Lower lobe of right lung (tissue), 2 donors: ENCODE results near the gene GMEB2. TPM values are rescaled to one million over a fixed set of nuclear protein-coding genes. Genes with fewer than 3 reads are reported as not detected.
"Not testable (repeated sequence)": the region's sequence is repeated elsewhere in the genome, so short reads cannot be mapped to it uniquely, and the experiment has no call there.

Experiments used
- ATAC-seq, 2 donors: fragments of 200-7000 bp; cut with Tn5 transposase; one replicate each; pipeline ENCODE4 v1.9.1; 2020 to 2022; ENCODE audit warnings: mild to moderate bottlenecking in 2 of 2, moderate library complexity in 2 of 2
- DNase-seq: peaks from one replicate; pipeline ENCODE4 v3.0.0-alpha.2; 2020
- H3K27ac ChIP-seq: fragments of 200-600 bp; one replicate; pipeline ENCODE4 v1.8.0; 2022
- H3K27me3 ChIP-seq: fragments of 200-600 bp; one replicate; pipeline ENCODE4 v1.8.0; 2022; ENCODE audit warnings: low read depth
- H3K36me3 ChIP-seq: fragments of 200-600 bp; one replicate; pipeline ENCODE4 v1.8.0; 2022; ENCODE audit warnings: mild to moderate bottlenecking
- H3K4me1 ChIP-seq: fragments of 200-600 bp; one replicate; pipeline ENCODE4 v1.8.0; 2022
- H3K4me3 ChIP-seq: fragments of 200-600 bp; one replicate; pipeline ENCODE4 v1.8.0; 2022; ENCODE audit warnings: mild to moderate bottlenecking
- H3K9me3 ChIP-seq: fragments of 200-600 bp; one replicate; pipeline ENCODE4 v1.8.0; 2022
- CTCF ChIP-seq: fragments of 200-600 bp; IDR thresholded peaks from one replicate; pipeline ENCODE4 v1.8.0; 2022; ENCODE audit warnings: antibody characterized with exemption, mild to moderate bottlenecking
- intact Hi-C: fragments of 100-400 bp; cut with DNase I; formaldehyde crosslinking; loops from one replicate; pipeline ENCODE4 v1.11.0; 2022
- total RNA-seq: library from RNA; stranded (reverse); fragmentation: NEBNext Ultra II Directional; extraction: Animal tissue kit (Norgen Biotek cat#: 25700); gene quantifications from one replicate; pipeline ENCODE4 v1.2.1, GENCODE V29; 2021
- donor health status: DM: no; HTN: yes; CAD: no; lungs with severe emphysema.

GMEB2 gene
- total RNA-seq, 1 donor from 2014 or later = 9.7 TPM

DNA sequence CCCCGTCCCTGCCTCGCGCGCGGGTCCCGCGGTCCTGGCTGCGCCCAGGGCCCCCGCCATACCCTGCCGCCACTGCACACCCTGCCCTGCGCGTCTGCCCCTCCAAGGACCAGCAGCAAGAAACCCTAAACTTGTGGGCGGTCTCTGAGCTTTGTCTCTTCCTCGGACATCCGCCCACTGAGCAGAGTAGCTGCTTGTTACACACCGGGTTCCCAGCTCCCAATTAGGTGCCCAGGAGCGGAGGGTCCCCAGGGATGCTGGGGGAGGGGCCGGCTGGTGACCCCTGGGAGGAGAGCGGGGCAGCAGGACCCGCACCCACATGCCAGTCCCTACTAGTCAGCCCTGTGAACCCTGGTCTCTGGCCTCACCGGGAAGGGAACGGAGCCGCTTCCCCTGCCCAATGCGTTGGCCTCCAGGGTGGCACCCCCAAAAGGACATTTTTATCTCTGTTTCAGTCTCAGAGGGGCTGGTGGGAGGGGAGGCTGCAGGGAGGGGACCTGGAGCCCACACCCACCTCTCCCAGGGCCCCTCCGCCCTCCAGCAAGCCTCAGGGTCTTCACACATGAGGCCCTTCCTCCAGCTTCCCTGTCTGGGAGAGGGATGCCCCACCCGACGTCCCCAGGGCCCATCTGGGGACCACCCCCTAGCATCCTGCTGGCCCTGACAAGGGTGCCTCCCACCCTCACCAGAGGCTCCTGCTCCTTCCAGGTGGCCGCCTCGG, 15.8 kb upstream of the GMEB2 start:
- H3K27me3 ChIP-seq = no peaks in the 10 kb centered on the region
- ATAC-seq (peak in 1 of 2 donors; percentile 0), DNase-seq (no peak)
- H3K36me3 ChIP-seq = no peaks in the 10 kb centered on the region
- H3K4me3 ChIP-seq = peak overlapping the region; percentile 60
- TF ChIP-seq CTCF = no peak
- no peaks in the 10 kb centered on the region for H3K9me3 ChIP-seq
- H3K27ac ChIP-seq = peak overlapping the region; percentile 72
- intact Hi-C loops = no loop called here
- peaks cover 30% of the 10 kb centered on the region for H3K4me1 ChIP-seq

DNA sequence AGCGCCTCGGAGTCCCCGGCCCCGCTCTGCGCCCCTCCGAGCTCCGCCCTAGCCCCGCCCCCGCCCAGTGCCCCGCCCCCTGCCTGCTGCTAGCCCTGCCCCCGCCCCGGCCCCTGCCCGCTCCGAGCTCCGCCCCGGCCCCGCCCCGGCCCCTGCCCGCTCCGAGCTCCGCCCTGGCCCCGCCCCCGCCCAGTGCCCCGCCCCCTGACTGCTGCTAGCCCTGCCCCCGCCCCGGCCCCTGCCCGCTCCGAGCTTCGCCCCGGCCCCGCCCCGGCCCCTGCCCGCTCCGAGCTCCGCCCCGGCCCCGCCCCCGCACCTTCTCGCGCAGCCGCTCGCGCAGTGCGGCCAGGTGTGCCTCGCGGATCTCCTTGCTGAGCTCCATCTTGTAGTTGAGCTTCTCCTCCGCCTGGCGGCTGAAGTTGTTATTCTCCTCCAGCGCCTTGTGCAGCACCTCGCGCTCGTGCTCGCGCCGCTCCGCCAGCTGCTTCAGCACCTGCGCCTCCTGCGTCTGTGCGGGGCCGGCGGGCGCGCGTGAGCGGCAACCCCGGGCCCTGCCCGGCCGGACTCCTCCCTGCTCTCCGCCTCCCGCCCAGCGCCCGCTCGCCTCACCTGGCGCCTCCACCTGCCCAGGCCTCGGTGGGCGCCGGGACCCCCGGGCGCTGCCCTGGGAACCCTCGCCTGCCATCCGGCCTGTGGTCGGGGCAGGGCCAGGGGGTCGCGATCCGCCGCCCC, 15.1 kb upstream of the GMEB2 start:
- intact Hi-C loops = no loop called here
- Histone ChIP-seq H3K4me1 (peaks cover 35% of the 10 kb centered on the region), H3K9me3 (no peaks in the 10 kb centered on the region), H3K36me3 (no peaks in the 10 kb centered on the region), H3K27me3 (no peaks in the 10 kb centered on the region), H3K4me3 (peak overlapping the region; percentile 73), H3K27ac (peak overlapping the region; percentile 95)
- ATAC-seq (peak; percentile 92 to 95), DNase-seq (peak; percentile 93)
- TF ChIP-seq CTCF = peak; percentile 50

GRCh38 chr20:63641146-63641791, 14.4 kb upstream of the GMEB2 start:
- no peak for TF ChIP-seq CTCF
- intact Hi-C loops = no loop called here
- Histone ChIP-seq H3K9me3 (no peaks in the 10 kb centered on the region), H3K4me1 (peaks cover 38% of the 10 kb centered on the region), H3K4me3 (peak overlapping the region; percentile 73), H3K36me3 (no peaks in the 10 kb centered on the region), H3K27ac (peak overlapping the region; percentile 95), H3K27me3 (no peaks in the 10 kb centered on the region)
- ATAC-seq (peak; percentile 59 to 67), DNase-seq (peak; percentile 77)

GRCh38 chr20:63640686-63641085, 13.8 kb upstream of the GMEB2 start:
- H3K36me3 ChIP-seq, ATAC-seq, H3K27me3 ChIP-seq, intact Hi-C loops, H3K9me3 ChIP-seq: not testable (repeated sequence)
- Histone ChIP-seq H3K27ac (peak overlapping the region; percentile 84), H3K4me1 (peaks cover 42% of the 10 kb centered on the region), H3K4me3 (peak overlapping the region; percentile 73)
- peak; percentile 52 for DNase-seq

DNA sequence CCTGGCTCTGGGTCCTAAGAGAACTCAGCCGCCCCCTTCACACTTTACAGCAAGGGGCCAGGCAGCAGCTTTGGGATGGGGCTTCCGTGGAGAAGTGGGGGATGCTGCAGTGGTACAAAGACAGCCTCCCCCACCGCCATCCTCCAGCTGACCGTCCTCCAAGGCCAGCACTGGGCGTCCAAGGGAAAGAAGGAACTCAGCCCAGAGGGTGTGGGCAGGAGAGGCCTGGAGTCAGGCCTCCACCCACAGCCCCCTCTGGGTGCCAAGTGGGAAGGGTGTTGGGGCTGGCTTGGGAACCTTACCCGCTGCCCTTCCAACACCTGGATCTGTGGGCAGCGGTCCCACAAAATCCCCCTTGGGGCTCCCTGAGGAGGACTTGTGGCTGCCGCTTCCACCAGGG, 13.2 kb upstream of the GMEB2 start:
- Histone ChIP-seq H3K4me3 (peak overlapping the region; percentile 73), H3K9me3 (no peaks in the 10 kb centered on the region), H3K27me3 (no peaks in the 10 kb centered on the region), H3K36me3 (no peaks in the 10 kb centered on the region), H3K27ac (peak overlapping the region; percentile 84), H3K4me1 (peaks cover 47% of the 10 kb centered on the region)
- peak; percentile 53 for DNase-seq
- TF ChIP-seq CTCF = no peak
- ATAC-seq = no peak
- intact Hi-C loops = no loop called here
